ENCODE results near the gene EDEM2. TPM values are rescaled to one million over a fixed set of nuclear protein-coding genes. Genes with fewer than 3 reads are reported as not detected.

Gene EDEM2
- total RNA-seq, 1 experiment from 2014 or later: 34.7 TPM

- Histone ChIP-seq H3K9me3 (ENCODE audit: control insufficient read depth, insufficient read depth, low read depth, low read length) (no peaks in the 10 kb centered on the region), H3K4me1 (ENCODE audit: control insufficient read depth, insufficient read depth, low read length) (peaks cover 19% of the 10 kb centered on the region), H3K27me3 (ENCODE audit: control insufficient read depth, insufficient read depth, low read length) (no peaks in the 10 kb centered on the region), H3K36me3 (ENCODE audit: control insufficient read depth, insufficient read depth, low read length) (no peaks in the 10 kb centered on the region; the same call in 1 of the 2 replicates), H3K4me3 (ENCODE audit: low read depth in 2 of 2, low read length in 2 of 2) (no peak overlapping the region), H3K27ac (ENCODE audit: low read length) (no peak overlapping the region)
- DNase-seq (ENCODE audit: low read depth, low spot score) (no peak), ATAC-seq (no peak)
- in situ Hi-C loops (cut with HindIII; ENCODE audit: low pct_unique_long_range_greater_than_20kb, low sequenced_read_pairs) (no loop called here), intact Hi-C loops (cut with micrococcal nuclease; ENCODE audit: unreplicated experiment) (no loop called here)
- ChIA-PET POLR2A (no interaction called here), CTCF (no interaction called here)
- no peak for TF ChIP-seq POLR2AphosphoS5 (IDR thresholded peaks at IDR 0.05; ENCODE audit: low read depth, low read length)
- no peak for TF ChIP-seq CTCF (IDR thresholded peaks at IDR 0.05)
- no peak for TF ChIP-seq SIN3A (IDR thresholded peaks at IDR 0.05; ENCODE audit: borderline replicate concordance, insufficient read depth, low read depth, low read length)
- TF ChIP-seq REST (IDR thresholded peaks at IDR 0.05; ENCODE audit: insufficient read depth in 1 of 2, low read depth in 2 of 2, low read length in 1 of 2): no peak
- TF ChIP-seq TCF7L2 (IDR thresholded peaks at IDR 0.05; ENCODE audit: low read depth, low read length): no peak
- no TSS peak for BruUV-seq (replicated peaks)
Measured at GRCh38 chr20:35087355-35087754, 59.8 kb downstream of the EDEM2 start.

- H3K4me3 ChIP-seq (ENCODE audit: low read depth in 2 of 2, low read length in 2 of 2): no peak overlapping the region
- ATAC-seq: no peak
- no peak for DNase-seq (ENCODE audit: low read depth, low spot score)
- no TSS peak for BruUV-seq (replicated peaks)
- ChIA-PET POLR2A (interaction anchor here (0.6 kb wide), 1 partner anchor 145 kb away, joined by 4 read pairs; no protein-coding TSS in a partner anchor), CTCF (interaction anchor here (0.7 kb wide), 1 partner anchor 100 kb away, joined by 6 read pairs; no protein-coding TSS in a partner anchor)
- H3K27ac ChIP-seq (ENCODE audit: low read length): no peak overlapping the region
- 0 out of 2 replicates have a peak, but pooled peaks cover 2% of the 10 kb centered on the region for H3K36me3 ChIP-seq (ENCODE audit: control insufficient read depth, insufficient read depth, low read length)
- TF ChIP-seq CTCF (IDR thresholded peaks at IDR 0.05) (no peak), SIN3A (IDR thresholded peaks at IDR 0.05; ENCODE audit: borderline replicate concordance, insufficient read depth, low read depth, low read length) (no peak), TCF7L2 (IDR thresholded peaks at IDR 0.05; ENCODE audit: low read depth, low read length) (no peak), REST (IDR thresholded peaks at IDR 0.05; ENCODE audit: insufficient read depth in 1 of 2, low read depth in 2 of 2, low read length in 1 of 2) (no peak)
- intact Hi-C loops (cut with micrococcal nuclease; ENCODE audit: unreplicated experiment): no loop called here
- in situ Hi-C loops (cut with HindIII; ENCODE audit: low pct_unique_long_range_greater_than_20kb, low sequenced_read_pairs): no loop called here
- no peaks in the 10 kb centered on the region for H3K27me3 ChIP-seq (ENCODE audit: control insufficient read depth, insufficient read depth, low read length)
- H3K9me3 ChIP-seq (ENCODE audit: control insufficient read depth, insufficient read depth, low read depth, low read length): no peaks in the 10 kb centered on the region
- H3K4me1 ChIP-seq (ENCODE audit: control insufficient read depth, insufficient read depth, low read length): peaks cover 10% of the 10 kb centered on the region; the same call in 1 of the 2 replicates
Measured at GRCh38 chr20:35085477-35086225, 61.5 kb downstream of the EDEM2 start.

Data from Panc1 (cell line).